GM19397 (cell line): Measurements from ENCODE around the gene ZNF423.

Source experiments
- ATAC-seq: cut with Tn5 transposase; IDR thresholded peaks from one replicate; pipeline ENCODE4 v1.9.1; 2021; ENCODE audit warnings: mild to moderate bottlenecking, moderate library complexity; ENCODE audit not compliant: unreplicated experiment

Gene ZNF423

GRCh38 chr16:49543631-49543946, 312.3 kb downstream of the ZNF423 start:
- ATAC-seq = no peak

GRCh38 chr16:49542946-49543630, 312.8 kb downstream of the ZNF423 start:
- ATAC-seq = no peak

GRCh38 chr16:49542391-49542891, 313.5 kb downstream of the ZNF423 start:
- no peak for ATAC-seq

GRCh38 chr16:49540836-49541235, 315.1 kb downstream of the ZNF423 start:
- no peak for ATAC-seq

GRCh38 chr16:49539758-49540157, 316.2 kb downstream of the ZNF423 start:
- ATAC-seq = no peak

- no peak for ATAC-seq
Observed at GRCh38 chr16:49537924-49538459, 317.9 kb downstream of the ZNF423 start.

GRCh38 chr16:49534901-49535610, 320.9 kb downstream of the ZNF423 start:
- no peak for ATAC-seq

GRCh38 chr16:49533422-49533821, 322.5 kb downstream of the ZNF423 start:
- no peak for ATAC-seq

GRCh38 chr16:49532873-49533272, 323.0 kb downstream of the ZNF423 start:
- no peak for ATAC-seq

GRCh38 chr16:49531931-49532840, 323.7 kb downstream of the ZNF423 start:
- no peak for ATAC-seq

- ATAC-seq = no peak
Observed at GRCh38 chr16:49531425-49531824, 324.5 kb downstream of the ZNF423 start.

GRCh38 chr16:49530427-49530970, 325.4 kb downstream of the ZNF423 start:
- no peak for ATAC-seq

- no peak for ATAC-seq
Observed at GRCh38 chr16:49529411-49530045, 326.4 kb downstream of the ZNF423 start.

GRCh38 chr16:49528866-49529288, 327.0 kb downstream of the ZNF423 start:
- no peak for ATAC-seq

GRCh38 chr16:49528060-49528865, 327.6 kb downstream of the ZNF423 start:
- no peak for ATAC-seq

- ATAC-seq = no peak
Observed at GRCh38 chr16:49527611-49528010, 328.3 kb downstream of the ZNF423 start.

- no peak for ATAC-seq
Observed at GRCh38 chr16:49526860-49527365, 329.0 kb downstream of the ZNF423 start.

- no peak for ATAC-seq
Observed at GRCh38 chr16:49524947-49525315, 331.0 kb downstream of the ZNF423 start.

GRCh38 chr16:49524216-49524946, 331.5 kb downstream of the ZNF423 start:
- no peak for ATAC-seq
